Neural progenitor cell (in vitro differentiated cells): ENCODE results near the gene USP34.

ENCODE experiments used
- CTCF ChIP-seq: fragments of 200-600 bp; sonication (generic); IDR thresholded peaks from 2 replicates; pipeline ENCODE4 v1.5.1; 2017; ENCODE audit warnings: antibody characterized with exemption, mild to moderate bottlenecking
- EZH2 ChIP-seq: fragments of 200-600 bp; sonication (generic); IDR thresholded peaks from 2 replicates; pipeline ENCODE4 v1.6.1; 2017; ENCODE audit warnings: antibody characterized with exemption, mild to moderate bottlenecking, moderate library complexity
- EZH2phosphoT487 ChIP-seq: fragments of 200-600 bp; sonication (generic); IDR thresholded peaks from 2 replicates; pipeline ENCODE4 v1.6.1; 2017; ENCODE audit warnings: antibody characterized with exemption

- TF ChIP-seq EZH2phosphoT487 (no peak), CTCF (no peak), EZH2 (no peak)
Observed at GRCh38 chr2:61214171-61214570, 256.7 kb downstream of the USP34 start.
